Ishikawa (cell line): ENCODE data around the gene KCNE3.

Experiments
- CEBPB ChIP-seq: IDR thresholded peaks from 2 replicates; pipeline ENCODE4 v1.6.1; 2012
- CREB1 ChIP-seq: IDR thresholded peaks from 2 replicates; pipeline ENCODE4 v1.6.1; 2012; ENCODE audit warnings: low read depth
- EGR1 ChIP-seq: IDR thresholded peaks from 2 replicates; pipeline ENCODE4 v1.6.1; 2012
- EP300 ChIP-seq: IDR thresholded peaks from 2 replicates; pipeline ENCODE4 v1.6.1; 2012; ENCODE audit warnings: borderline replicate concordance
- FOXM1 ChIP-seq: IDR thresholded peaks from 2 replicates; pipeline ENCODE4 v1.6.1; 2012; ENCODE audit warnings: low read depth, borderline replicate concordance
- NFIC ChIP-seq: IDR thresholded peaks from 2 replicates; pipeline ENCODE4 v1.6.1; 2012
- RAD21 ChIP-seq: IDR thresholded peaks from 2 replicates; pipeline ENCODE4 v1.6.1; 2012; ENCODE audit warnings: low read depth
- TAF1 ChIP-seq: IDR thresholded peaks from 2 replicates; pipeline ENCODE4 v1.6.1; 2012; ENCODE audit warnings: low read depth, mild to moderate bottlenecking
- TCF12 ChIP-seq: IDR thresholded peaks from 2 replicates; pipeline ENCODE4 v1.6.1; 2012; ENCODE audit warnings: low read depth
- USF1 ChIP-seq: IDR thresholded peaks from 2 replicates; pipeline ENCODE4 v1.6.1; 2012
- YY1 ChIP-seq: IDR thresholded peaks from 2 replicates; pipeline ENCODE4 v1.6.1; 2012; ENCODE audit warnings: low read depth
- ZBTB7A ChIP-seq: IDR thresholded peaks from 2 replicates; pipeline ENCODE4 v1.6.1; 2012; ENCODE audit warnings: low read depth
- TF ChIP-seq, protein P1 (sequence below): IDR thresholded peaks from 2 replicates; pipeline ENCODE4 v1.6.1; 2012; ENCODE audit warnings: low read depth, mild to moderate bottlenecking
- TF ChIP-seq, protein P2 (sequence below): IDR thresholded peaks from 2 replicates; pipeline ENCODE4 v1.6.1; 2012

GRCh38 chr11:74493791-74494630, 26.7 kb upstream of the KCNE3 start:
- TF ChIP-seq EGR1 (no peak), EP300 (no peak), FOXM1 (no peak), CEBPB (no peak), USF1 (no peak), RAD21 (no peak), TAF1 (no peak; the same call in 1 of the 2 replicates), ZBTB7A (no peak), TCF12 (0 out of 2 replicates have a peak, but pooled peaks have one; percentile 12), YY1 (no peak), CREB1 (no peak), NFIC (no peak)
- TF ChIP-seq, protein P1, sequence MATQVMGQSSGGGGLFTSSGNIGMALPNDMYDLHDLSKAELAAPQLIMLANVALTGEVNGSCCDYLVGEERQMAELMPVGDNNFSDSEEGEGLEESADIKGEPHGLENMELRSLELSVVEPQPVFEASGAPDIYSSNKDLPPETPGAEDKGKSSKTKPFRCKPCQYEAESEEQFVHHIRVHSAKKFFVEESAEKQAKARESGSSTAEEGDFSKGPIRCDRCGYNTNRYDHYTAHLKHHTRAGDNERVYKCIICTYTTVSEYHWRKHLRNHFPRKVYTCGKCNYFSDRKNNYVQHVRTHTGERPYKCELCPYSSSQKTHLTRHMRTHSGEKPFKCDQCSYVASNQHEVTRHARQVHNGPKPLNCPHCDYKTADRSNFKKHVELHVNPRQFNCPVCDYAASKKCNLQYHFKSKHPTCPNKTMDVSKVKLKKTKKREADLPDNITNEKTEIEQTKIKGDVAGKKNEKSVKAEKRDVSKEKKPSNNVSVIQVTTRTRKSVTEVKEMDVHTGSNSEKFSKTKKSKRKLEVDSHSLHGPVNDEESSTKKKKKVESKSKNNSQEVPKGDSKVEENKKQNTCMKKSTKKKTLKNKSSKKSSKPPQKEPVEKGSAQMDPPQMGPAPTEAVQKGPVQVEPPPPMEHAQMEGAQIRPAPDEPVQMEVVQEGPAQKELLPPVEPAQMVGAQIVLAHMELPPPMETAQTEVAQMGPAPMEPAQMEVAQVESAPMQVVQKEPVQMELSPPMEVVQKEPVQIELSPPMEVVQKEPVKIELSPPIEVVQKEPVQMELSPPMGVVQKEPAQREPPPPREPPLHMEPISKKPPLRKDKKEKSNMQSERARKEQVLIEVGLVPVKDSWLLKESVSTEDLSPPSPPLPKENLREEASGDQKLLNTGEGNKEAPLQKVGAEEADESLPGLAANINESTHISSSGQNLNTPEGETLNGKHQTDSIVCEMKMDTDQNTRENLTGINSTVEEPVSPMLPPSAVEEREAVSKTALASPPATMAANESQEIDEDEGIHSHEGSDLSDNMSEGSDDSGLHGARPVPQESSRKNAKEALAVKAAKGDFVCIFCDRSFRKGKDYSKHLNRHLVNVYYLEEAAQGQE = no peak
- TF ChIP-seq, protein P2, sequence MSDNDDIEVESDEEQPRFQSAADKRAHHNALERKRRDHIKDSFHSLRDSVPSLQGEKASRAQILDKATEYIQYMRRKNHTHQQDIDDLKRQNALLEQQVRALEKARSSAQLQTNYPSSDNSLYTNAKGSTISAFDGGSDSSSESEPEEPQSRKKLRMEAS = no peak; the same call in 1 of the 2 replicates
